ENCODE results near the gene CTBP2. TPM values are rescaled to one million over a fixed set of nuclear protein-coding genes. Genes with fewer than 3 reads are reported as not detected.

CTBP2 gene
- total and polyA plus RNA-seq, 10 of the 15 experiments (the other 5 are each of a cell fraction or from before 2014, with no cell fraction given): 0.02 to 0.72 (median 0.06) TPM; not detected in 2

- Histone ChIP-seq H2AFZ (ENCODE audit: control insufficient read depth, low read depth, low read length) (no peak overlapping the region), H3K79me2 (ENCODE audit: control insufficient read depth, insufficient read depth, low read length) (no peaks in the 10 kb centered on the region), H3K4me1 (ENCODE audit: control insufficient read depth, insufficient read depth, low read length) (peaks cover 4% of the 10 kb centered on the region; the same call in 1 of the 2 replicates), H4K20me1 (ENCODE audit: control insufficient read depth, insufficient read depth) (peaks cover 3% of the 10 kb centered on the region; the same call in 1 of the 2 replicates), H3K4me2 (ENCODE audit: control insufficient read depth, insufficient read depth) (no peak overlapping the region), H3K27ac (ENCODE audit: control insufficient read depth, insufficient read depth) (no peak overlapping the region), H3K4me3 (no peak overlapping the region), H3K9me3 (replicated peaks; ENCODE audit: control insufficient read depth, insufficient read depth, low read length) (no peaks in the 10 kb centered on the region), H3K27me3 (replicated peaks in 1 of 2; ENCODE audit: control insufficient read depth in 2 of 2, insufficient read depth in 2 of 2, low read length in 1 of 2) (no peaks in the 10 kb centered on the region), H3K9ac (ENCODE audit: control insufficient read depth, insufficient read depth, low read length) (no peak overlapping the region), H3K36me3 (ENCODE audit: control insufficient read depth in 2 of 2, insufficient read depth in 2 of 2, low read length in 1 of 2) (peaks cover 9 to 20% of the 10 kb centered on the region in 2 experiments; a peak in 3 of 4 replicates)
- ChIA-PET POLR2A (no interaction called here), CTCF (interaction anchor here (1.5 kb wide), 1 partner anchor 16 kb away, joined by 6 read pairs; no protein-coding TSS in a partner anchor), RAD21 (ENCODE audit: unreplicated experiment) (interaction anchor here (0.6 to 0.7 kb wide), 2 partner anchors 12 to 264 kb away, joined by 3 read pairs; no protein-coding TSS in a partner anchor), SMC1A (ENCODE audit: uncharacterized antibody, unreplicated experiment) (interaction anchor here (1.6 kb wide), 1 partner anchor 16 kb away, joined by 6 read pairs; no protein-coding TSS in a partner anchor)
- intact Hi-C loops (cut with micrococcal nuclease; ENCODE audit: unreplicated experiment): no loop called here
- in situ Hi-C loops (cut with MboI): no loop called here
- ATAC-seq (no peak), DNase-seq (ENCODE audit: low read depth, low spot score) (no peak), FAIRE-seq (no peak)
- BruUV-seq (replicated peaks): no TSS peak
- 96% methylated on average over 3 of the region's 3 CpGs for WGBS (ENCODE audit: insufficient coverage, insufficient replicate concordance, low lambda C conversion rate, missing lambda C conversion rate)
- no peak for TF ChIP-seq TAF1 (IDR thresholded peaks at IDR 0.05; ENCODE audit: borderline replicate concordance, low read depth, low read length)
- TF ChIP-seq PBX3 (IDR thresholded peaks at IDR 0.05; ENCODE audit: insufficient replicate concordance, low read depth, low read length): no peak
- TF ChIP-seq ZBTB40 (IDR thresholded peaks at IDR 0.05; ENCODE audit: borderline replicate concordance): no peak
- TF ChIP-seq USF1 (IDR thresholded peaks at IDR 0.05; ENCODE audit: borderline replicate concordance, extremely low read length, insufficient read depth, low read depth, low read length): no peak
- TF ChIP-seq CHD4 (IDR thresholded peaks at IDR 0.05): no peak
- no peak for TF ChIP-seq CHD2 (IDR thresholded peaks at IDR 0.05; ENCODE audit: borderline replicate concordance, low read depth, low read length)
- no peak for TF ChIP-seq ATF3 (IDR thresholded peaks at IDR 0.05; ENCODE audit: borderline replicate concordance, extremely low read depth, low read depth, low read length)
- no peak for TF ChIP-seq MEF2A (IDR thresholded peaks at IDR 0.05; ENCODE audit: insufficient read depth, low read depth, low read length)
- TF ChIP-seq EZH2 (IDR thresholded peaks at IDR 0.05; ENCODE audit: borderline replicate concordance, control insufficient read depth, low read depth, low read length): no peak
- TF ChIP-seq TARDBP (IDR thresholded peaks at IDR 0.05; ENCODE audit: borderline replicate concordance): no peak
- TF ChIP-seq SIN3A (IDR thresholded peaks at IDR 0.05; ENCODE audit: low read depth, low read length): no peak
- no peak for TF ChIP-seq BHLHE40 (IDR thresholded peaks at IDR 0.05; ENCODE audit: borderline replicate concordance in 1 of 2, low read depth in 2 of 2, low read length in 1 of 2)
- no peak for TF ChIP-seq SMARCA5 (IDR thresholded peaks at IDR 0.05)
- no peak for TF ChIP-seq MLLT1 (IDR thresholded peaks at IDR 0.05)
- no peak for TF ChIP-seq IRF4 (IDR thresholded peaks at IDR 0.05; ENCODE audit: low read depth, low read length)
Observed at GRCh38 chr10:124977161-124977560, 183.2 kb downstream of the CTBP2 start.

Measured in GM12878 (cell line).